ENCODE data around the gene ELK3. TPM values are rescaled to one million over a fixed set of nuclear protein-coding genes. Genes with fewer than 3 reads are reported as not detected.

ELK3 gene
- total RNA-seq, 1 donor from 2014 or later = 4.8 TPM

DNA sequence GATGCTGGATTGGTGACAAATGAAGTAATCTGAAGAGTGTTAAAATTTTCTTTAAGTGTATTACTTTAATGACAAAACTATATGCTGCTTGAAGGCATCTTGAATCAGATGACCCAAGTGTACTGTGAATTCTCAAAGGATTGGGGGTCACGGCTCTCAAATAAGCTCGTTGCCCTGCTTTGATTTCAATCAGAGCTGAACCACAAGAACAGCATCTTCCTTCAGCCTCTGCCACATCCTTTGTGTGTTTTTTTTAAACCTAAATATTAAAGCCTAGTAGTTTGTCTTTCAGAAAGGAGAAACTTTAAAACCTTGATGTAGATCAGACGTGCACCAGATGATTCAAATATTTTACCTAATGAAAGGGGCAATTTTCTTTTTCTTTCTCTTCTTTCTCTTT, 11.7 kb downstream of the ELK3 start:
- Mint-ChIP-seq H3K9me3 (peaks cover 8% of the 10 kb centered on the region), H3K4me1 (peaks cover 24% of the 10 kb centered on the region), H3K27ac (no peak overlapping the region), H3K27me3 (ENCODE audit: insufficient read depth, low read depth) (peaks cover 7% of the 10 kb centered on the region), H3K4me3 (no peak overlapping the region), H3K36me3 (peaks cover 12% of the 10 kb centered on the region)
- Histone ChIP-seq H3K79me2 (ENCODE audit: low read depth) (no peaks in the 10 kb centered on the region), H3K27ac (no peak overlapping the region), H3F3A (ENCODE audit: low read depth) (no peaks in the 10 kb centered on the region), H3K9me3 (ENCODE audit: low read depth) (no peaks in the 10 kb centered on the region), H3K4me2 (no peak overlapping the region), H4K20me1 (ENCODE audit: low read depth) (no peaks in the 10 kb centered on the region), H2AFZ (replicated peaks) (no peak overlapping the region), H3K4me3 (no peak overlapping the region), H3K9ac (no peak overlapping the region), H3K27me3 (no peaks in the 10 kb centered on the region), H3K4me1 (no peaks in the 10 kb centered on the region), H3K36me3 (no peaks in the 10 kb centered on the region)
- DNase-seq (ENCODE audit: low spot score) = no peak
- no peak for TF ChIP-seq EZH2 (IDR thresholded peaks at IDR 0.05)
- TF ChIP-seq, protein P1, sequence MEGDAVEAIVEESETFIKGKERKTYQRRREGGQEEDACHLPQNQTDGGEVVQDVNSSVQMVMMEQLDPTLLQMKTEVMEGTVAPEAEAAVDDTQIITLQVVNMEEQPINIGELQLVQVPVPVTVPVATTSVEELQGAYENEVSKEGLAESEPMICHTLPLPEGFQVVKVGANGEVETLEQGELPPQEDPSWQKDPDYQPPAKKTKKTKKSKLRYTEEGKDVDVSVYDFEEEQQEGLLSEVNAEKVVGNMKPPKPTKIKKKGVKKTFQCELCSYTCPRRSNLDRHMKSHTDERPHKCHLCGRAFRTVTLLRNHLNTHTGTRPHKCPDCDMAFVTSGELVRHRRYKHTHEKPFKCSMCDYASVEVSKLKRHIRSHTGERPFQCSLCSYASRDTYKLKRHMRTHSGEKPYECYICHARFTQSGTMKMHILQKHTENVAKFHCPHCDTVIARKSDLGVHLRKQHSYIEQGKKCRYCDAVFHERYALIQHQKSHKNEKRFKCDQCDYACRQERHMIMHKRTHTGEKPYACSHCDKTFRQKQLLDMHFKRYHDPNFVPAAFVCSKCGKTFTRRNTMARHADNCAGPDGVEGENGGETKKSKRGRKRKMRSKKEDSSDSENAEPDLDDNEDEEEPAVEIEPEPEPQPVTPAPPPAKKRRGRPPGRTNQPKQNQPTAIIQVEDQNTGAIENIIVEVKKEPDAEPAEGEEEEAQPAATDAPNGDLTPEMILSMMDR (IDR thresholded peaks at IDR 0.05) = no peak
- no peak for TF ChIP-seq EZH2phosphoT487 (IDR thresholded peaks at IDR 0.05)

DNA sequence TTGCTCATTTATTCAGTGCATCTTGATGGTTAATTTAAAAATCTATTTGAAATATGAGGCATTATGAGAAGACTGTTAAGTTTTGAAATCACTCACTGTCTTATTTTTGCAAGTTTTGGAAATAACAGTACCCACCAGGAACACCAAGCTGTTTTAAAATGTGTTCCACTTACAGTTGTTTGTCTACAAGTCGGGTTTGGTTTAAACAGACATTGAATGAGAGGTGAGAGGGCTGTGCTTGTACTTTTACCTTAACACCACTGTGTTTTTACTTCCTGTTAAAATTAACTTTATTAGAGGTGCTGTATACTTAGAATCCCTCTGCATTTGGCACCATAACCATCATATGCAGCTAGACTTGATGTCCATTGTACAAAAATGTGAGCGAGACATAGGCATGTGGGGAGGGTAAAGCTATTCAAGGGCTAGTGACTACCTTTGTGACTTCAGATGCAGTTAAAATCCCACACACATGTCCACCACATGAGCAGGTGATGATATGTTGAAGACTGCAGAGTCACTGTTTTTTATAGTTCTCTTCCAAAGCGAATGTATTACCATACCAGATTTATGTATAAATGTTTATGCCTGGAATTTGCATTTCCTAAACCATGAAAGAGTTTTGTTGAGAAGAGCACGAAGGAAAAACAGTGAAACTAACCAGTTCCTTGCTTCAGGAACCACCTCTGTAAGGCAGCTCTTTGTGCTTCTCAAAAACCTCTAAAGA, 12.9 kb downstream of the ELK3 start:
- peaks cover 12% of the 10 kb centered on the region for H3K36me3 Mint-ChIP-seq
- TF ChIP-seq, protein P1 (IDR thresholded peaks at IDR 0.05) = no peak
- no peak for TF ChIP-seq EZH2phosphoT487 (IDR thresholded peaks at IDR 0.05)
- no peak for TF ChIP-seq EZH2 (IDR thresholded peaks at IDR 0.05)
- Histone ChIP-seq H3K79me2 (ENCODE audit: low read depth) (no peaks in the 10 kb centered on the region), H3K9me3 (ENCODE audit: low read depth) (no peaks in the 10 kb centered on the region), H2AFZ (replicated peaks) (no peak overlapping the region), H3K4me3 (no peak overlapping the region), H3K4me2 (no peak overlapping the region), H3F3A (ENCODE audit: low read depth) (no peaks in the 10 kb centered on the region), H3K27ac (no peak overlapping the region), H4K20me1 (ENCODE audit: low read depth) (no peaks in the 10 kb centered on the region), H3K36me3 (no peaks in the 10 kb centered on the region), H3K27me3 (no peaks in the 10 kb centered on the region), H3K9ac (no peak overlapping the region), H3K4me1 (no peaks in the 10 kb centered on the region)
- H3K27ac Mint-ChIP-seq = no peak overlapping the region
- H3K4me3 Mint-ChIP-seq = no peak overlapping the region
- H3K27me3 Mint-ChIP-seq (ENCODE audit: insufficient read depth, low read depth) = peaks cover 7% of the 10 kb centered on the region
- H3K9me3 Mint-ChIP-seq = peaks cover 8% of the 10 kb centered on the region
- peaks cover 32% of the 10 kb centered on the region for H3K4me1 Mint-ChIP-seq
- DNase-seq (ENCODE audit: low spot score) = no peak

DNA sequence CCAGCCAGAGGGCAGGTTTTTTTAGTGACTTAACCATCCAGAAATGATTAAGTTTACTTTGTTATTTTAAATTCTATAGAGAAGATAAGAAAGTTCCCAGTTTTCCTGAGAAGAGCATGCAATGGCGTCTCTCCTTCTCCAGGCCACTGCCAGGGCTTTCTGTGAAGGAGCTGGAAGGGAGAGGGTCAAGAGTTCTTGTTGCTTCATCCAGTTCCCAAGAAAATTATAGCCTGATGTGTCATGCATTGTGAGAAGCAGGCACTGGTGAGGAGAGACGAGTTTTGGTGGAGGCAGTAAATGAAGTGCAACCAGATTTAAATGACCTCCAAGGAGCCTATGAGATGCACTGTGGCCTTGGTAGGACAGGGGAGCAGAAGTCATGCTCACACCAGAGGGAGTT, 14.2 kb downstream of the ELK3 start:
- H2AFZ ChIP-seq (replicated peaks) = no peak overlapping the region
- H4K20me1 ChIP-seq (ENCODE audit: low read depth) = no peaks in the 10 kb centered on the region
- Mint-ChIP-seq H3K4me1 (peaks cover 36% of the 10 kb centered on the region), H3K27ac (no peak overlapping the region), H3K9me3 (peaks cover 4% of the 10 kb centered on the region), H3K36me3 (peaks cover 11% of the 10 kb centered on the region), H3K27me3 (ENCODE audit: insufficient read depth, low read depth) (peaks cover 7% of the 10 kb centered on the region), H3K4me3 (no peak overlapping the region)
- no peaks in the 10 kb centered on the region for H3K27me3 ChIP-seq
- no peaks in the 10 kb centered on the region for H3K9me3 ChIP-seq (ENCODE audit: low read depth)
- H3K36me3 ChIP-seq = no peaks in the 10 kb centered on the region
- H3K9ac ChIP-seq = no peak overlapping the region
- H3K4me3 ChIP-seq = no peak overlapping the region
- H3K79me2 ChIP-seq (ENCODE audit: low read depth) = no peaks in the 10 kb centered on the region
- no peak for DNase-seq (ENCODE audit: low spot score)
- H3K4me2 ChIP-seq = no peak overlapping the region
- H3K27ac ChIP-seq = no peak overlapping the region
- H3F3A ChIP-seq (ENCODE audit: low read depth) = no peaks in the 10 kb centered on the region
- TF ChIP-seq EZH2 (IDR thresholded peaks at IDR 0.05) (no peak), EZH2phosphoT487 (IDR thresholded peaks at IDR 0.05) (no peak)
- TF ChIP-seq, protein P1 (IDR thresholded peaks at IDR 0.05) = no peak
- no peaks in the 10 kb centered on the region for H3K4me1 ChIP-seq
